Vagina (tissue), 2 donors: Measurements from ENCODE around the gene MT1A. TPM values are rescaled to one million over a fixed set of nuclear protein-coding genes. Genes with fewer than 3 reads are reported as not detected.

Source experiments
- DNase-seq, 2 donors: peaks; one replicate each; pipeline ENCODE4 v3.0.0-alpha.2; 2017; ENCODE audit errors: extremely low spot score in 2 of 2
- H3K27ac ChIP-seq: fragments of 200-600 bp; sonication (generic); one replicate; pipeline ENCODE4 v1.5.1; 2019
- H3K27me3 ChIP-seq: fragments of 200-600 bp; sonication (generic); one replicate; pipeline ENCODE4 v1.5.1; 2019
- H3K36me3 ChIP-seq, 2 donors: fragments of 200-600 bp; sonication (generic); one replicate each; pipeline ENCODE4 v1.5.1; 2017 to 2019
- H3K4me1 ChIP-seq: fragments of 200-600 bp; sonication (generic); one replicate; pipeline ENCODE4 v1.5.1; 2019
- H3K4me3 ChIP-seq, 2 donors: fragments of 200-600 bp; sonication (generic); 1 replicate in 1 of 2; 2 replicates in 1 of 2; pipeline ENCODE4 v1.5.1; 2016 to 2019
- H3K9me3 ChIP-seq: fragments of 200-600 bp; sonication (generic); one replicate; pipeline ENCODE4 v1.5.1; 2019
- POLR2A ChIP-seq, 2 donors: fragments of 450-650 bp; IDR thresholded peaks; one replicate each; pipeline ENCODE4 v1.6.1; 2017; ENCODE audit warnings: antibody characterized with exemption in 2 of 2, mild to moderate bottlenecking in 2 of 2, moderate library complexity in 2 of 2
- POLR2AphosphoS5 ChIP-seq, 2 donors: sonication (generic); formaldehyde crosslinking; IDR thresholded peaks; one replicate each; pipeline ENCODE4 v1.9.0; 2017; ENCODE audit warnings: antibody characterized with exemption in 2 of 2, mild to moderate bottlenecking in 2 of 2, low read depth in 1 of 2; ENCODE audit not compliant: insufficient read depth in 1 of 2
- intact Hi-C: fragments of 100-400 bp; cut with DNase I; formaldehyde crosslinking; loops from one replicate; pipeline ENCODE4 v1.15.1; 2023
- total RNA-seq: library from RNA; depleted of rRNA; stranded (reverse); fragments of >200 nt; gene quantifications from one replicate; pipeline ENCODE4 v1.2.3, GENCODE V29; 2016
- TF ChIP-seq, protein P1 (sequence below), 3 experiments: fragments of 450-650 bp in 2 of 3; fragments of 200-600 bp in 1 of 3; sonication (generic) in 1 of 3; IDR thresholded peaks; one replicate each; pipeline ENCODE4 v1.5.1; 2017 to 2019; ENCODE audit warnings: antibody characterized with exemption in 3 of 3, mild to moderate bottlenecking in 2 of 3, moderate library complexity in 2 of 3

The MT1A gene
- total RNA-seq, 1 donor from 2014 or later = 110 TPM

DNA sequence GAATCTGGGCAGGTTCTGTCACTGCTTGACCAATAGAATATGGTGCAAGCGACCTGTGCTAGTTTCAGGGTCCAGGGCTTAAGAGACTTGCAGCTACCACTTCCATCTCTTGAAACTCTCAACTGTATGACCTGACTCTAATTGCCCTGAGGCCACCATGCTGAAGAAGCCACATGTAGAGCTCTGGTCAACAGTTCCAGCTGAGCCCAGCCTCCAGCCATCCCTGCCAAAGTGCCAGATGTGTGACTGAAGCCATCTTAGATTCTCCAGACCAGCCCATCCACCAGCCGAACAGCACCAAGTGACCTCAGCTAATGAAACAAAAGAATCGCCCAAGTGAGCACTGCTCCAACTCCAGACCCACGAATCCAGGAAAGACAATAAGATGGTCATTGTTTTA, 33.5 kb upstream of the MT1A start:
- intact Hi-C loops = loop anchor here (5.0 kb wide), 1 partner anchor 97 kb away; no protein-coding TSS in a partner anchor
- Histone ChIP-seq H3K36me3 (no peaks in the 10 kb centered on the region), H3K4me3 (no peak overlapping the region), H3K4me1 (peaks cover 32% of the 10 kb centered on the region), H3K9me3 (no peaks in the 10 kb centered on the region), H3K27ac (peak overlapping the region; percentile 83), H3K27me3 (no peaks in the 10 kb centered on the region)
- DNase-seq = no peak
- TF ChIP-seq POLR2A (IDR thresholded peaks at IDR 0.05) (no peak), POLR2AphosphoS5 (IDR thresholded peaks at IDR 0.05; ENCODE audit: insufficient read depth in 1 of 2, low read depth in 1 of 2) (no peak)
- TF ChIP-seq, protein P1, sequence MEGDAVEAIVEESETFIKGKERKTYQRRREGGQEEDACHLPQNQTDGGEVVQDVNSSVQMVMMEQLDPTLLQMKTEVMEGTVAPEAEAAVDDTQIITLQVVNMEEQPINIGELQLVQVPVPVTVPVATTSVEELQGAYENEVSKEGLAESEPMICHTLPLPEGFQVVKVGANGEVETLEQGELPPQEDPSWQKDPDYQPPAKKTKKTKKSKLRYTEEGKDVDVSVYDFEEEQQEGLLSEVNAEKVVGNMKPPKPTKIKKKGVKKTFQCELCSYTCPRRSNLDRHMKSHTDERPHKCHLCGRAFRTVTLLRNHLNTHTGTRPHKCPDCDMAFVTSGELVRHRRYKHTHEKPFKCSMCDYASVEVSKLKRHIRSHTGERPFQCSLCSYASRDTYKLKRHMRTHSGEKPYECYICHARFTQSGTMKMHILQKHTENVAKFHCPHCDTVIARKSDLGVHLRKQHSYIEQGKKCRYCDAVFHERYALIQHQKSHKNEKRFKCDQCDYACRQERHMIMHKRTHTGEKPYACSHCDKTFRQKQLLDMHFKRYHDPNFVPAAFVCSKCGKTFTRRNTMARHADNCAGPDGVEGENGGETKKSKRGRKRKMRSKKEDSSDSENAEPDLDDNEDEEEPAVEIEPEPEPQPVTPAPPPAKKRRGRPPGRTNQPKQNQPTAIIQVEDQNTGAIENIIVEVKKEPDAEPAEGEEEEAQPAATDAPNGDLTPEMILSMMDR (IDR thresholded peaks at IDR 0.05) = no peak

DNA sequence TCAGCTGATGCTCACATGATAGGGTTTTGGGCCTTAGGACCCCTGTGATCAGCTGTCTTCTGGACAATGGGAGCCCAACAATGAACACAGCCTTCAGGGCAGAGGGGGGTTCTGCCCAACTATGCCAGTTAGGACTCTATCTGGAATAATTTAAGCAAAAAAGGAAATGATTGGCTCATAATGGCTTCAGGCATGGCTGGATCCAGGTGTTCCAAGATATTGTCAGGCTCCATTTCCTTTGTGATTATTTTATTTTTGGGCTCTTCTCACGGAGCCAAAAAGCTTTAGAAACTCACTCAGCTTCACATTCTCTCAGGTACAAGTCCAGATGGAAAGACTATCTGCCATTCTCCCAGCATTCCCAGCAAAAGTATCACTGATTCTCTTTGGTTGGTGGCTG, 33.0 kb upstream of the MT1A start:
- Histone ChIP-seq H3K27me3 (no peaks in the 10 kb centered on the region), H3K9me3 (no peaks in the 10 kb centered on the region), H3K27ac (peak overlapping the region; percentile 83), H3K4me1 (peaks cover 37% of the 10 kb centered on the region), H3K4me3 (no peak overlapping the region), H3K36me3 (no peaks in the 10 kb centered on the region)
- TF ChIP-seq POLR2A (IDR thresholded peaks at IDR 0.05) = no peak
- TF ChIP-seq, protein P1 (IDR thresholded peaks at IDR 0.05) = no peak
- TF ChIP-seq POLR2AphosphoS5 (IDR thresholded peaks at IDR 0.05; ENCODE audit: insufficient read depth in 1 of 2, low read depth in 1 of 2) = no peak
- intact Hi-C loops = no loop called here
- no peak for DNase-seq

DNA sequence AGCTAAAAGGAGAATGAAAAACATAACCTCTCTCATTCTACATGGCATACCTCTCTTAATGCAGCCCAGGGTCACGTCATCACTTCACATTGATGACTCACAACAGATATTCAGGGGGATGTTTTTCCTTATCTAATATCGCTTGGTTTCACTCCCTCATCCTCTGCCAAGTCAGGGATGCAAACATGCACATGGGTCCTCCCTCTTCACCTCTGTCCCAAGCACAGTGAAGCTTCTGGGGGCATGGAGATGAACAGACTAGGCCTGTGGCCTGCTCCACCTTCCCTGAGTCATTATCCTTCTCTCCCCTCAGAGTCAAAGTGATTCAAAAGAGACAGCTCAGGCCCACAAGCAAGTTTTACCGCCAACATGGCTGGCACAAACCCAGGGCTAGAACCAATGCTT, 32.4 kb upstream of the MT1A start:
- peak in 1 of 2 donors; percentile 94 for DNase-seq
- H3K4me1 ChIP-seq = peaks cover 43% of the 10 kb centered on the region
- no peaks in the 10 kb centered on the region for H3K9me3 ChIP-seq
- intact Hi-C loops = loop anchor here (2.0 kb wide), 1 partner anchor 77 kb away; the partner anchor contains the start of gene MT1X
- no peak overlapping the region for H3K4me3 ChIP-seq
- no peaks in the 10 kb centered on the region for H3K27me3 ChIP-seq
- H3K36me3 ChIP-seq = no peaks in the 10 kb centered on the region
- TF ChIP-seq POLR2AphosphoS5 (IDR thresholded peaks at IDR 0.05; ENCODE audit: insufficient read depth in 1 of 2, low read depth in 1 of 2) = no peak
- TF ChIP-seq POLR2A (IDR thresholded peaks at IDR 0.05) = no peak
- TF ChIP-seq, protein P1 (IDR thresholded peaks at IDR 0.05) = no peak
- peak overlapping the region; percentile 83 for H3K27ac ChIP-seq

DNA sequence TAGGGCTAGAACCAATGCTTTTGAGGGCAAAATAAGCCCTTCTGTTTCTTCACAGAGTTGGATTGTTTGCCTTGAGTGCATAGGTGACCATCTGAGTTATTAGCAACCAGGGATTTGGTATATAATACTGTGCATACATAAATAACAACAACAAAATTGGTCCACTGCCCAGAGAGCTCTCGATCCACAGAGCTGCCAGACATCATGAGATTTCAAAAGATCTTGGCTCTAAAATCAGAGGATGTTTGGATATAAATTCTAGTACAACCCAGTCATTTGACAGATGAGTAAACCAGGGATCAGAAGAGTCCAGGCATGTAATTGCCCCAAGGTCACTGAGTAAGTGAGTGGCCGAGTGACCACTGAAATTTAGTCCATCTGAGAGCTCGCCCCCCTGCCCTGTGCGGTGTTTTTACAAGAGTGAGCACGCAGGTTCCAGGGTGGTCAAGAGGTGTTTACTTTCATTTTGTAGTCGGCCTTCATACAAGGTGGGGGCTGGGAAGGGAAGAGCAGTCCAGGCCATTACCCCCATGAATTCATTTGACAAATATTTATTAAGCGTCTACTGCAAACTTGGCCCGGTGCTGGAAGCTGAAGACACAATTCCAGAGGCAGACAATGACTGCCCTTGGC, 31.9 kb upstream of the MT1A start:
- DNase-seq = peak in 1 of 2 donors; percentile 97
- Histone ChIP-seq H3K4me1 (peaks cover 49% of the 10 kb centered on the region), H3K9me3 (no peaks in the 10 kb centered on the region), H3K27ac (peak overlapping the region; percentile 83), H3K4me3 (peak overlapping the region; percentile 25 to 67), H3K36me3 (no peaks in the 10 kb centered on the region), H3K27me3 (no peaks in the 10 kb centered on the region)
- TF ChIP-seq, protein P1 (IDR thresholded peaks at IDR 0.05) = no peak
- TF ChIP-seq POLR2AphosphoS5 (IDR thresholded peaks at IDR 0.05; ENCODE audit: insufficient read depth in 1 of 2, low read depth in 1 of 2) = peak in 1 of 2 donors; percentile 77
- intact Hi-C loops = loop anchor here (2.0 kb wide), 1 partner anchor 76 kb away; the partner anchor contains the start of gene MT1X

DNA sequence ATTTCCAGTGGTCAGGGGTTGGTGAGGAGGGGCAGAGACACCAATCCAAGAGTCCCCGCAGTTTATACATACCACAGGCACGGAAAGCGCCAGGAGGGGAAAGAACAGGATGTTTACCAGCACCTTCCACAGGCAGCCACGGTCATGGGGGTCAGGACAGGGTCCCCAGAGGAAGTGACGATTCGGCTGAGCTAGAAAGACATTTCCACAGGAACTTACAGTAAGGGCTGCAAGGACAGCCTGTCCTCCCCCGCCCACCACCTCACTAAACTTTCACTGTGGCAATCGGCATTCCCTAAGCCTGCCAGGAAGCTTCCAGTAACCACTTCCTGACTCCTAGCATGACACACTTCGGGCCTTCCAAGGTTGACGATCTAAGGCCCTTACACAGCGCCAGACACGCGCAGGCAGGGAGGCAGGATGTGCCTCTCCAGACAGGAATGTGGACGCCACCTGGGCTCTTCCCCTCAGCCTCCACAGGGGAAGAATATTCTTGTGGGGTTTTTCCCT, 31.3 kb upstream of the MT1A start:
- Histone ChIP-seq H3K27ac (peak overlapping the region; percentile 83), H3K36me3 (no peaks in the 10 kb centered on the region), H3K4me3 (peak overlapping the region; percentile 63 to 67), H3K27me3 (no peaks in the 10 kb centered on the region), H3K4me1 (peaks cover 51% of the 10 kb centered on the region), H3K9me3 (no peaks in the 10 kb centered on the region)
- TF ChIP-seq POLR2A (IDR thresholded peaks at IDR 0.05) = peak in 1 of 2 donors; percentile 4
- TF ChIP-seq, protein P1 (IDR thresholded peaks at IDR 0.05) = no peak
- TF ChIP-seq POLR2AphosphoS5 (IDR thresholded peaks at IDR 0.05; ENCODE audit: insufficient read depth in 1 of 2, low read depth in 1 of 2) = peak; percentile 85 to 90
- DNase-seq = peak in 1 of 2 donors; percentile 99
- intact Hi-C loops = loop anchor here (2.0 kb wide), 1 partner anchor 76 kb away; the partner anchor contains the start of gene MT1X
